Coronary artery (tissue), 2 donors: Measurements from ENCODE around the gene ICA1.

Experiments used
- DNase-seq: peaks from one replicate; pipeline ENCODE4 v3.0.0-alpha.2; 2017; ENCODE audit warnings: low spot score
- H3K27ac ChIP-seq, 2 donors: fragments of 200-600 bp; sonication (generic); one replicate each; pipeline ENCODE4 v1.5.1; 2016 to 2019
- H3K4me3 ChIP-seq: fragments of 200-600 bp; sonication (generic); 2 replicates; pipeline ENCODE4 v1.5.1; 2016; ENCODE audit warnings: mild to moderate bottlenecking, moderate library complexity
- CTCF ChIP-seq: fragments of 200-600 bp; sonication (generic); IDR thresholded peaks from one replicate; pipeline ENCODE4 v1.5.1; 2019; ENCODE audit warnings: antibody characterized with exemption

ICA1 gene

GRCh38 chr7:8115547-8116402, 146.2 kb downstream of the ICA1 start:
- H3K27ac ChIP-seq, result no peak overlapping the region

GRCh38 chr7:8114175-8114574, 147.8 kb downstream of the ICA1 start:
- TF ChIP-seq CTCF, result no peak
- H3K4me3 ChIP-seq, result no peak overlapping the region
- H3K27ac ChIP-seq, result no peak overlapping the region
- no peak for DNase-seq

More at GRCh38 chr7:8115547-8116402, 146.2 kb downstream of the ICA1 start:
- no peak for DNase-seq
- no peak for TF ChIP-seq CTCF
- no peak overlapping the region for H3K4me3 ChIP-seq

- TF ChIP-seq CTCF, result no peak
- DNase-seq, result no peak
- no peak overlapping the region for H3K4me3 ChIP-seq
- H3K27ac ChIP-seq, result no peak overlapping the region
Observed at GRCh38 chr7:8113184-8113583, 148.8 kb downstream of the ICA1 start.

- Histone ChIP-seq H3K4me3 (no peak overlapping the region), H3K27ac (no peak overlapping the region)
- no peak for DNase-seq
- no peak for TF ChIP-seq CTCF
Observed at GRCh38 chr7:8112685-8113084, 149.3 kb downstream of the ICA1 start.

- no peak for DNase-seq
- Histone ChIP-seq H3K4me3 (no peak overlapping the region), H3K27ac (no peak overlapping the region)
- no peak for TF ChIP-seq CTCF
Observed at GRCh38 chr7:8111282-8111960, 150.5 kb downstream of the ICA1 start.

GRCh38 chr7:8109196-8110022, 152.6 kb downstream of the ICA1 start:
- TF ChIP-seq CTCF, result no peak
- no peak for DNase-seq
- Histone ChIP-seq H3K27ac (no peak overlapping the region), H3K4me3 (no peak overlapping the region)
